Adrenal gland (tissue), 12 donors: Measurements from ENCODE around the gene NGRN. TPM values are rescaled to one million over a fixed set of nuclear protein-coding genes. Genes with fewer than 3 reads are reported as not detected.
A peak's percentile ranks its signal among the peaks of the same experiment; 100 is the strongest.
"Not testable (repeated sequence)": the region's sequence is repeated elsewhere in the genome, so short reads cannot be mapped to it uniquely, and the experiment has no call there.

Source experiments
- DNase-seq, 7 donors: peaks; one replicate each; pipeline ENCODE4 v3.0.0-alpha.2; 2019 to 2020
- H3K27ac ChIP-seq, 5 donors: fragments of 200-600 bp; sonication (generic) in 4 of 5; 1 replicate in 3 of 5; 2 replicates in 2 of 5; pipeline versions ENCODE4 v1.5.1 to v1.8.0; 2016 to 2020; ENCODE audit warnings: mild to moderate bottlenecking in 1 of 5
- H3K27me3 ChIP-seq: fragments of 200-600 bp; 2 replicates; pipeline ENCODE4 v1.8.0; 2021
- H3K36me3 ChIP-seq, 2 donors: fragments of 200-600 bp; replicated peaks in 1 of 2; 1 replicate in 1 of 2; 2 replicates in 1 of 2; pipeline versions ENCODE4 v1.5.1 to v1.8.0; 2018 to 2022
- H3K4me1 ChIP-seq, 2 donors: fragments of 200-600 bp; replicated peaks in 1 of 2; 1 replicate in 1 of 2; 2 replicates in 1 of 2; pipeline versions ENCODE4 v1.5.1 to v1.8.0; 2018 to 2021
- H3K4me3 ChIP-seq, 4 donors: fragments of 200-600 bp; sonication (generic) in 3 of 4; one replicate each; pipeline ENCODE4 v1.5.1; 2016 to 2018
- H3K9me3 ChIP-seq, 3 donors: fragments of 200-600 bp; sonication (generic) in 1 of 3; replicated peaks in 1 of 3; 1 replicate in 2 of 3; 2 replicates in 1 of 3; pipeline versions ENCODE4 v1.5.1 to v1.8.0; 2016 to 2021
- CTCF ChIP-seq, 6 experiments: fragments of 450-650 bp in 4 of 6; fragments of 200-600 bp in 2 of 6; sonication (generic) in 1 of 6; IDR thresholded peaks; 1 replicate in 5 of 6; 2 replicates in 1 of 6; pipeline versions ENCODE4 v1.5.1 to v1.8.0; 2016 to 2021; ENCODE audit warnings: antibody characterized with exemption in 6 of 6, mild to moderate bottlenecking in 2 of 6, moderate library complexity in 1 of 6
- POLR2A ChIP-seq, 2 donors: fragments of 450-650 bp; IDR thresholded peaks; one replicate each; pipeline ENCODE4 v1.6.1; 2017; ENCODE audit warnings: antibody characterized with exemption in 2 of 2, mild to moderate bottlenecking in 2 of 2, moderate library complexity in 1 of 2
- WGBS, 4 donors: extraction: QIAGEN DNeasy Blood & Tissue Kit in 2 of 4; methylation state at CpG; one replicate each; pipeline versions ENCODE4 v1.1.5 to v1.1.7; 2013 to 2017; 5-methylcytosine and 5-hydroxymethylcytosine counted together
- intact Hi-C, 2 donors: fragments of 100-400 bp; cut with DNase I; formaldehyde crosslinking; loops; one replicate each; pipeline versions ENCODE4 v1.14.1 to v1.15.0; 2022 to 2023
- polyA plus RNA-seq, 3 donors: library from polyadenylated mRNA; stranded (reverse); fragments of 200-250 nt in 2 of 3; fragments of 350-450 nt in 1 of 3; fragmentation: Illumina TruSeq in 1 of 3; extraction: RNeasy Lipid Tissue Mini Kit (QIAGEN cat#74804) in 1 of 3; gene quantifications; one replicate each; pipeline ENCODE4 v1.2.3, GENCODE V29; 2013 to 2014
- total RNA-seq, 9 donors: library from RNA; depleted of rRNA in 4 of 9; stranded (reverse); fragments of >200 nt in 4 of 9; fragments of 120-200 nt in 1 of 9; fragmentation: NEBNext Ultra II Directional in 1 of 9; extraction: Animal tissue kit (Norgen Biotek cat#: 25700) in 1 of 9; gene quantifications; one replicate each; pipeline versions ENCODE4 v1.1.0 to v1.2.4, GENCODE V29; 2013 to 2023
- donor health status: healthy with polysubstance abuse.
- donor health status: Bipolar disorder and iron deficiency.
- donor health status: DM: yes; HTN: yes; CAD: no.
- donor health status: DM: no; HTN: no; CAD: no.
- donor health status: DM: no; HTN: no; CAD: no.
- donor health status: DM: yes; HTN: yes; CAD: no.

The NGRN gene
- total and polyA plus RNA-seq, 12 donors: 53.5 to 133 (median 103) TPM

GRCh38 chr15:90297021-90297420 lies 31.5 kb downstream of the NGRN start:
- intact Hi-C loops: no loop called here
- no peaks in the 10 kb centered on the region for H3K4me1 ChIP-seq
- H3K27me3 ChIP-seq: no peaks in the 10 kb centered on the region
- no peaks in the 10 kb centered on the region for H3K9me3 ChIP-seq
- 84 to 92% (median 88%) methylated on average over 4 of the region's 4 CpGs for WGBS, 4 donors
- no peak overlapping the region for H3K27ac ChIP-seq
- DNase-seq: no peak
- H3K36me3 ChIP-seq: no peaks in the 10 kb centered on the region
- TF ChIP-seq CTCF (IDR thresholded peaks at IDR 0.05): no peak
- no peak for TF ChIP-seq POLR2A (IDR thresholded peaks at IDR 0.05)
- no peak overlapping the region for H3K4me3 ChIP-seq

GRCh38 chr15:90300541-90300940 lies 35.1 kb downstream of the NGRN start:
- Histone ChIP-seq H3K9me3 (no peaks in the 10 kb centered on the region), H3K4me3 (no peak overlapping the region), H3K27me3 (no peaks in the 10 kb centered on the region), H3K36me3 (no peaks in the 10 kb centered on the region), H3K4me1 (no peaks in the 10 kb centered on the region), H3K27ac (no peak overlapping the region)
- no peak for TF ChIP-seq POLR2A (IDR thresholded peaks at IDR 0.05)
- no peak for TF ChIP-seq CTCF (IDR thresholded peaks at IDR 0.05)
- DNase-seq: peak in 2 of 7 donors; percentile 17 to 46
- intact Hi-C loops: no loop called here
- 84 to 92% (median 86%) methylated on average over 9 of the region's 9 CpGs for WGBS, 4 donors

GRCh38 chr15:90300988-90301706 lies 35.7 kb downstream of the NGRN start:
- H3K4me1 ChIP-seq: no peaks in the 10 kb centered on the region
- no peaks in the 10 kb centered on the region for H3K36me3 ChIP-seq
- H3K4me3 ChIP-seq: no peak overlapping the region
- intact Hi-C loops: no loop called here
- peak overlapping the region in 2 of 5 donors; percentile 19 to 41 for H3K27ac ChIP-seq
- TF ChIP-seq POLR2A (IDR thresholded peaks at IDR 0.05): no peak
- peak; percentile 42 to 79 (median 69) for TF ChIP-seq CTCF (IDR thresholded peaks at IDR 0.05)
- WGBS, 4 donors: 48 to 68% (median 62%) methylated on average over 11 to 21 of the region's 21 CpGs
- no peaks in the 10 kb centered on the region for H3K9me3 ChIP-seq
- no peaks in the 10 kb centered on the region for H3K27me3 ChIP-seq
- DNase-seq: peak; percentile 59 to 83 (median 75)

- TF ChIP-seq POLR2A (IDR thresholded peaks at IDR 0.05): no peak
- no peak for TF ChIP-seq CTCF (IDR thresholded peaks at IDR 0.05)
- Histone ChIP-seq H3K4me3 (no peak overlapping the region), H3K27ac (peak overlapping the region in 2 of 5 donors; percentile 19 to 41)
These were observed 36.3 kb downstream of the NGRN start for GRCh38 chr15:90301707-90302300.

GRCh38 chr15:90305355-90305754 lies 39.9 kb downstream of the NGRN start:
- H3K9me3 ChIP-seq, H3K4me3 ChIP-seq, H3K36me3 ChIP-seq, intact Hi-C loops, H3K4me1 ChIP-seq, H3K27ac ChIP-seq, H3K27me3 ChIP-seq: not testable (repeated sequence)
- DNase-seq: peak in 1 of 7 donors; percentile 31
- 92 to 94% (median 94%) methylated on average over 14 of the region's 14 CpGs for WGBS, 4 donors

More at GRCh38 chr15:90301707-90302300, 36.3 kb downstream of the NGRN start:
- Histone ChIP-seq H3K9me3 (no peaks in the 10 kb centered on the region), H3K27me3 (no peaks in the 10 kb centered on the region), H3K4me1 (no peaks in the 10 kb centered on the region), H3K36me3 (no peaks in the 10 kb centered on the region)
- DNase-seq: peak in 2 of 7 donors; percentile 11 to 31
- intact Hi-C loops: no loop called here
- 62 to 64% (median 63%) methylated on average over 8 of the region's 8 CpGs for WGBS, 4 donors
